ENCODE results near the gene KCNT1.

The KCNT1 gene

GRCh38 chr9:135698767-135699166, 3.2 kb upstream of the KCNT1 start:
- in situ Hi-C loops (cut with MboI; ENCODE audit: low sequenced_read_pairs): no loop called here

DNA sequence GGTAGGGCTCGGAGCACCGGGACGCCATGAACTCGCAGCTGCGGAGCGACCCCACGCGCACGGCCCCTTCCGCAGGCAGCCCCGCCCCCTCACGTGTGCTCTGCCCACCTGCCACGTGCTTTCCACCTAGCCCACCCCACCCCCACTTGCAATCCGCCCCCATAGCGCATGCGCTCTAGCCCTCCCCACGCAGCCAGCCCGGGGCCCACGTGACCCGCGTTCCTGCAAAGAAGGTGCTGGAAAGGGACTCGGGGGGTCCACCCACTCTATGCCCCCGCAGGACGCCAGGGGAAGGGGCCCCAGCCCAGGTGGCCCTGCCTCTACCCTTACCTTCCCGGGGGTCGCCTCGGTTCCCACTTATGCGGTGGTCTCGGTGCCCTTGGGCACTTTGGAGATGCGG, 2.5 kb upstream of the KCNT1 start, which contains the start of gene SOHLH1:
Gene SOHLH1 (minus strand): TSS at position 42 of the 400 bp plus-strand sequence. CDS start 14 bp downstream, at position 28.
- in situ Hi-C loops (cut with MboI; ENCODE audit: low sequenced_read_pairs): no loop called here

DNA sequence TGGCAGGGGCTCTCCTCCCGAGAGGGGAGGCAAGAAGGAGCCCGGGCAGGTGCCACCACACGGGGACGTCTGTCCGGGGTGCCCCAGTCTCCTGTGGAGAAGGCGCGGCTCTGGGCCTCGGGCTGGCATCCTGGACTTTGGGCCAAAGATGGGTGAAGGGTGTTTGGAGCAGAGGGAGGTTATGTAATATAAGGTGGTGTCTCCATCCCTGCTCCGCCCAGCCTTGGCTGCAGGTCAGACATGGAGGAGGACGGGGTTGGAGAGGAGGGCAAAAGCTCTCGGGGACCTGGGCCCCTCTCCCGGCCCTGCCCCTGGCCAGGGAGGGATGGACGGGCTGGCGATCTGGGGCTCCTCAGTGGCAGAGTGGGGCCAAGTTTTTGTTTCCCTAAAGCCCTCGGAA, 1.5 kb upstream of the KCNT1 start:
- in situ Hi-C loops (cut with MboI; ENCODE audit: low sequenced_read_pairs): no loop called here

GRCh38 chr9:135701067-135701958, 672 bp upstream of the KCNT1 start:
- in situ Hi-C loops (cut with MboI; ENCODE audit: low sequenced_read_pairs): no loop called here

- in situ Hi-C loops (cut with MboI; ENCODE audit: low sequenced_read_pairs): no loop called here
Measured at GRCh38 chr9:135703726-135704125, 1.7 kb downstream of the KCNT1 start.

DNA sequence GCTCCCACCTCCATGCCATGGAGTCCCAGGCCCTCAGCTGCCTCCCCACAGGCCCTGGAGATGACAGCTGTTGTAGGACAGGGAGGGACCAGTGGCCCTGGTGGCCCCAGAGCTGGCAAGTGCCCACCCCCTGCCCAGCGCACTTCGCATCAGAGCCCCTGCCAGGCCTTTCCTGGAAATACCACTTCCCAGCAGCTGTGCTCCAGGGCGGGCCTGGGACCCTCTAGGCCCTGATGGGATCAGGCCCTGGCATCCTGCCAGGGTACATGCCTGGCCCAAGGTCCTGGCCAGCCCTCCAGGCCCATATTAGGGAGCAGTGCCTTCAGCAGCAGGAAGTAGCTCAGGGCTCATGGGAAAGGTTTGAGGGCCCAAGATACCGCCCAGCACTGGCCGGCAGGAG, 2.5 kb downstream of the KCNT1 start:
- in situ Hi-C loops (cut with MboI; ENCODE audit: low sequenced_read_pairs): no loop called here

- in situ Hi-C loops (cut with MboI; ENCODE audit: low sequenced_read_pairs): no loop called here
Measured at GRCh38 chr9:135705376-135705775, 3.4 kb downstream of the KCNT1 start.

GRCh38 chr9:135706288-135706687, 4.3 kb downstream of the KCNT1 start:
- in situ Hi-C loops (cut with MboI; ENCODE audit: low sequenced_read_pairs): no loop called here

DNA sequence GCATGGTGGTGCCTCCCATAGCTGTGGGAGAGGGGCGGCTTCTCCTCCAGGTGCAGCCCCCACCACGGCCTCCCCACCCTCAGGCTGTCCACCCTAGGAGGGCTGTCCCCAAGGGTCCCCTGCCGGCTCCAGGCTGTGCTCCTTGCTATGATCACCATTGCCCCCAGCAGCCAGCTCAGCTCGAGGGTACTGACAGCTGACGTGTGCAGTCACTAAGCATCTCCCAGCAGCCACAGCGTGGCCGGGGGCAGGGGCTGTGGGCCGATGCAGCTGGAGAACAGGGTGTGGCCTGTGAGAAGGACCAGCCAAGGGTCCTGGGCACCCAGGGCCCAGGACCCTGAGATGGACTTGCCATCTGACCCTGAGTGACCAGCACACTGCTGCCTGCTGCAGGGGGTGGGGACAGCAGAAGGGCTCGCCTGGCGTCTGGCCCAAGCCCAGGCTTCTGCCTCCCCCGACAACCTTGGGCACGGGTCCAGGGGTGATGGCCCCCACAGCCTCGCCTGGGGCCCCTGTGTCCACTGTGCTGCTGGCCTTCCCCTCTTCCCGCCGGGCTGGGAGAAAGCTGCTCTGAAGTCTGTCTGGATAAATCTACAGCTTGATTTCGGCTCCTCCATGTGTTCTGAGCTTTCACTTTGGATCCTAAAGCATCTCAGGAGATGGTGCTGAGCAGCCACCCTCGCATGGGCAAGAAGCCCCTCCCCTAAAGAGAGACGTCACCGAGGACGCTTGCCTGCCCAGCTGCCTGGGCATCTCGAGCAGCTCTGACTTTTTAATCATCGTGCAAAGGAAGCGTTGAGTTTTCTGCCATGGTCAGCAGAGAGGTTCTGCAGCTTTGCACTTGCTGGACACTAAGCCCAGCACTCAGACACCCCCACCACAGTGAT, 5.5 kb downstream of the KCNT1 start:
- in situ Hi-C loops (cut with MboI; ENCODE audit: low sequenced_read_pairs): no loop called here

GRCh38 chr9:135708164-135708563, 6.2 kb downstream of the KCNT1 start:
- in situ Hi-C loops (cut with MboI; ENCODE audit: low sequenced_read_pairs): no loop called here

DNA sequence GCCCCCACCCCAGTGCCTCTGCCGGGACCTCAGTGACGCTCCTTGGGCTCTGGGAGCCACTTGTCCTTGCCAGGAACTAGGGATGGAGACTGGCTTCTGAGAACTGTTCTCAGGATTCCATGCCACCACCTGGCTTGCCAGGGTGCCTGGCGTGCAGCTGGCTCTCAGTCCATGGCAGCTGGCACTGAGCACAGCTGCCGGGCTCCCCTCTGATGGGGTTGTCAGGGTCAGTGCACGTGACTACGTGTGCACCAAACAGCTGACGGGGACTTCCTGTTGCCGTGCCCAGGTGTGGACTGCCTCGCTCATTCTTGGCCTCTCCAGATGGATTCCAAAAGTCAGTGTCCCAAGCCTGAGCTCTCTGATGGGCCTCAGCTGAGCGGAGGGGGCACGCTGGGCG, 9.4 kb downstream of the KCNT1 start:
- in situ Hi-C loops (cut with MboI; ENCODE audit: low sequenced_read_pairs): no loop called here

DNA sequence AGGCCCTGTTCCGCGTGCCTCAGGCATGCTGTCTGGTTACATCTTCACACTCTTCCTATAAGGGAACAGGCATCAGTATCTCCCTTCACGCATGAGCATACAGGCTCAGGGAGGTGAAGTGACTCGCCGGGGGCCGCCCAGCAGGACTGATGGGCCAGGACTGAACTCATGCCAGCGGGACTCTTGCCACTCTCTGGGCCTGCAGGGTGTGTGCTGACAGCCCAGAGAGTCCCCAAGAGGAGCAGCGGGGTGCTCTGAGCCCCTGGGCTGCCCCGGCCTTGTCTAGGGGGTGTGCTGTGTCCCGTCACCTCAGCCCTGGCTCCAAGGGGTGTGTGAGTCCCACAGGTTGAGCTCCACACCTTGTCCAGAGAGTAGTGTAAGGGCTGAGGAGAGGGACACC, 9.9 kb downstream of the KCNT1 start:
- in situ Hi-C loops (cut with MboI; ENCODE audit: low sequenced_read_pairs): no loop called here

DNA sequence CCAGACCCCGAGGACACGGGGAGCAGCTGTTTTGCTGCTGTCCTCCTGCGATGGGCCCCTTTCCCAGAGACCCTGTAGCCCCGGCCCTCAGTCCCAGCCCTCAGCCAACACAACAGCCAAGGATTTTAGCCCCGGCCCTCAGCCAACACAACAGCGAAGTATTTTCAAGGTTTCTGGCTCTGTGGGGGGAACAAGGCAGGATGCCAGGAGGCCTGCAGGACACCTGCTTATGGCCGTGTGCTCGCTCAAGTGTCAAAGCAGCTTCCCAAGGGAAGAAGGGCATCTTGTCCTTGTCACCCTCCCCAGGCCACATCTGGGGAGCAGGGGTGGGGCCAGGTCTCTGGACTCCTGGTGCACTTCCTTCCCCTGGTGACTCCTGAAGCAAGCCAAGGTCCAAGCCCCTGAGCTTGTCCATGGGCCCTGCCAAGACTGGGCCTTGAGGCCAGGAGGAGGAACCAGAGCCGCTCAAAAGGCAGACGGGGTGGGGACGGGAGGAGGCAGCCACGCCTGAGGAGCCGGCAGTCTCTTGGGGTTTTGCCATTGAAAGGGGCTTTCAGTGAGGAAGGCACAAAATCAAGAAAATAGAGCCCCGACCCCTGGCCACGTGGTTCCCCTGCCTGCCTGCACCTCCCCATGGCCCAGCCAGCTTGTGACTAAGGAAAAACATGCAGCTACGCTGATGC, 10.8 kb downstream of the KCNT1 start:
- in situ Hi-C loops (cut with MboI; ENCODE audit: low sequenced_read_pairs): no loop called here

DNA sequence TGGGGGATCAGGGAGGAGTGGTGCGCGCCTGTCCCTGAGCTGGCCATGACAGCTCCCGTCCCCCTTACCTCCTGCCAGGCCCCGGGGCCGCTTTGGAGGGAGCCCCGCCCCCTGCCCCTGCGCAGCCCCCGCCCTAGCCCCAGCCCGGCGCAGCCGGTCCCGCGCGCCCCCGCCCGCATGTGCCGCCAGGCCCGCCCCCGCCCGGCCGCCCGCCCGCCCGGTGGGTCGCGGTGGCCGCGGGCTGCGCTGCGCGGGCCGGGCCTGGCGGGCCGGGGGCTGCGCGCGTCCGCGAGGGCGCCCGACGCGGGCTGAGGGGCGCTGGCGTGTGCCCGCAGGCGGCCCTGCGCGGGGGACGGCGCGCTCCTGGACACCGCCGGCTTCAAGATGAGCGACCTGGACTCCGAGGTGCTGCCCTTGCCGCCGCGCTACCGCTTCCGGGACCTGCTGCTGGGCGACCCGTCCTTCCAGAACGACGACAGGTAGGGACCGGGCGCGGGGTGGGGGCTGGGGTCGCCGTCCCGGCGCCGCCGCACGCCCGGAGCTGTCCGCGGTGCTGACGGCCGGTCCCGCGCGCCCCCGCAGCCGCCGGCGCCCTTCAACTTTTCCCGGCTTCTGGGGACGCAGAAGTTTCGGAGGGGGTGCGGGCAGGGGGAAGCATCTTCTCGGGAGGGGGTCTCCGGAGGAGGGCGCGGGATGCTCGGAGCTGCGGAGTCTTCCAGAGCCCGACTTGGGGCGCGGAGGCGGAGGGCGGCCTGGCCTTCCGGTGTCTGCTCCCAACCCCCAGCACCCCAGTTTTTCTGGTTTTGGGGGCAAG, 12.5 kb downstream of the KCNT1 start:
- in situ Hi-C loops (cut with MboI; ENCODE audit: low sequenced_read_pairs): no loop called here

DNA sequence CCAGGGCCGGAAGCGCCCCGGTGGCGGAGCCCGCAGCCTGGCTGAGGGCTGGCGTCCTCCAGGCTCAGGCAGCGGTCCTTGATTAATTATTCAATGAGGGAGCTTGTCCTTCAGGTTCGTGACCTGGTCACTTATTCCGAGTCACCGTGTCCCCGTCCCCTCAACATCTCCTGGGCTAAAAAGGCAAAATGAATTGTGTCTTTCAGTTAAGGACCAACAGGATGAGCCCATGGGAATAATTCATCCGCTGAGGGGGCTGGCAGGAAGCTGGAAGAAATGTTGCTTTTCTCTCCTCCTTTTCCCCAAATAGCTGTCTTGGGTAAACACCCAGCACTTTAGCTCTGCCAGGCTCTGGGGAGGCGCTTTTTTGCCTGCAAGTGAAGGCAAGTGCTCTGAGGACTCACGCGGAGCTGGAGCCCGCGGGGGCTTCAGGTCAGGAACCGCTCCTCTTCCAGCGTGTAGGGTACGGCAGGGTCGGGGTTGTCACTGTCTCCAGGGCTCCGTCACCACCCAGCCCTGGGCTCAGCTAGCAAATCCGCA, 13.1 kb downstream of the KCNT1 start:
- in situ Hi-C loops (cut with MboI; ENCODE audit: low sequenced_read_pairs): no loop called here

GRCh38 chr9:135716045-135716444, 14.1 kb downstream of the KCNT1 start:
- in situ Hi-C loops (cut with MboI; ENCODE audit: low sequenced_read_pairs): no loop called here

DNA sequence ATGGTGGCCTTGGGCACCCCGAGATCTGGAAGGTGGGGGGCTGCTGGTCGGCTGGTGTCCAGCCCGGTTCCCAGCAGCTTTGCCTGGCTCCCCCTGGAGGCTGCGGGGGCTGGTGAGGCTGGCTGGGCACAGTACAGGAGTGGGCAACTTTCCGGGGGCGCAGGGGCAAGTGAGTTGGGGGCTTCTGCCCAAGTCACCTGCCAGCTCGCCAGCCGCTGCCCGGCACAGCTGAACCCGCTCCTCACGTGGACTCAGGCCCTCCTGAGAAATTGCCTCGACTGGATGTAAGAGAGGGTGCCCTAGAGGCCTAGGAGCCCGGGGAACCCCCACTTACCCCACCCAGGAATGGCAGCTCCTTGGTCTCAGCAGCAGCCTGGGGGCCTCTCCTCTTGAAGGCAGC, 15.4 kb downstream of the KCNT1 start:
- in situ Hi-C loops (cut with MboI; ENCODE audit: low sequenced_read_pairs): no loop called here

DNA sequence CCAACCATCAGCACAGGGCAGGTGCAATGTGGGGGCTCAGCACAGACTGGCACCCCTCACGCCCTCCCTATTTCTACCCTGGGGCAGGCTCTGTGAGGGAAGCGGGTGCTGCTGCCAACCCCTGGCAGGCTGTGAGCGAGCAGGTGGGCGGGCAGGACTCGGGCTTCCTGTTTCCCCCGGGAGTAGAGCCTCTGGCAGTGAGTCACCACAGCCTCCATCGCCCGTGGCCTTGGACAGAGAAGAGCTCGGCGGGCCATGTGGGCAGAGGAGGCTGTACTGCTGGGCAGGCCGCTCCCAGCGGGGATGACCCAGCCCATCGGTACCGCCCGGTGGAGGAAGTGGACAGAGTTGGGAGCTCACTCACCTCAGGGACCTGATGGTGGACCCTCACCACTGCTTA, 16.6 kb downstream of the KCNT1 start:
- in situ Hi-C loops (cut with MboI; ENCODE audit: low sequenced_read_pairs): no loop called here

DNA sequence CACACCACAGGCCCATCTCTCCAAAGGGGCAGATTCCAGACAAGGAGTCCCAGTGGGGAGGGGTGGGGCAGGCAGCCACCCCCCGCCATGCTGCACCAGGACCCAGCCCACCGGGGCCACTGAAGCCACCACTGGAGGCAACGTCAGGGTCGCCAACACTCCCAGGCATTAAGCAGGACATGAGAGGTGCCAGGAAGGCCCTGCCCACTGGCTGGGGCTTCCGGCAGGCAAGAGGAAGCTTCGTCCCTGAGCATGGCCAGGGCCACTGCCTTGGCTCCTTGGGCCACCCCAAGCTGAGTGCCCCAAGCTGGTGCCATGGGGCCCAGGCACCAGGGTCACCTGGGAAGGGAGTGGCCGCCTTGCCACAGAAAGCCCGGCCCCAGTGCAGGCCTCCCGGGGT, 17.5 kb downstream of the KCNT1 start:
- in situ Hi-C loops (cut with MboI; ENCODE audit: low sequenced_read_pairs): no loop called here

GRCh38 chr9:135722365-135722764, 20.4 kb downstream of the KCNT1 start:
- in situ Hi-C loops (cut with MboI; ENCODE audit: low sequenced_read_pairs): no loop called here
